ENCODE measurements around the gene ARHGEF28.

ARHGEF28 gene

GRCh38 chr5:73749485-73750270 is 123.7 kb downstream of the ARHGEF28 start:
- no peak for DNase-seq (ENCODE audit: low read depth)
- no peak overlapping the region for H3K4me3 ChIP-seq (ENCODE audit: low read depth, low read length)
- TF ChIP-seq, protein P1, sequence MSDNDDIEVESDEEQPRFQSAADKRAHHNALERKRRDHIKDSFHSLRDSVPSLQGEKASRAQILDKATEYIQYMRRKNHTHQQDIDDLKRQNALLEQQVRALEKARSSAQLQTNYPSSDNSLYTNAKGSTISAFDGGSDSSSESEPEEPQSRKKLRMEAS (IDR thresholded peaks at IDR 0.05; ENCODE audit: low read depth, low read length) = no peak

- no peak for DNase-seq (ENCODE audit: low read depth)
- TF ChIP-seq MYC (IDR thresholded peaks at IDR 0.05; ENCODE audit: low read depth, low read length) (no peak), POLR2A (IDR thresholded peaks at IDR 0.05; ENCODE audit: extremely low read depth, insufficient read length) (no peak), CTCF (IDR thresholded peaks at IDR 0.05; ENCODE audit: low read depth, low read length) (no peak)
- TF ChIP-seq, protein P1 (IDR thresholded peaks at IDR 0.05; ENCODE audit: low read depth, low read length) = no peak
- H3K4me3 ChIP-seq (ENCODE audit: low read depth, low read length) = no peak overlapping the region
Measured at GRCh38 chr5:73751254-73751914, 125.4 kb downstream of the ARHGEF28 start.

DNA sequence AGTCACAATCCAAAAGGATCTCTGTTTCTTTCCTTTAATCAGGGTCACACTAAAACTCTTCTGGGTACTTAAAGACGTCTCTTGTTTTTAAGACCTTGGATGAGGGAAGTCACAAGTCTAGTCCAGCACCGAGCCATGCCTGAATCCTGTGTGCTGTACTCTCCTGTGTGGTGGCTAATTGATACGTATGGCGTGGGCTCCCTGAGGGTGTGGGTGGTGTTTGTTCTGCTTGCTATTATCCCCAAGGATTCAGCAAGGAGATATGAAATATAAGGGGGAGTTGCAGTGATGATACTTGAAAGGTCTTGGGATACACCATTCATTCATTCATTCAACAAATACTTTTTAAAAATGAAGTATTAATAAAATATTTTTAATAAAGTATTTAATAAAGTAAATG is 128.3 kb downstream of the ARHGEF28 start:
- DNase-seq (ENCODE audit: low read depth) = no peak
- H3K4me3 ChIP-seq (ENCODE audit: low read depth, low read length) = no peak overlapping the region
- TF ChIP-seq CTCF (IDR thresholded peaks at IDR 0.05; ENCODE audit: low read depth, low read length) = no peak
- TF ChIP-seq, protein P1 (IDR thresholded peaks at IDR 0.05; ENCODE audit: low read depth, low read length) = no peak
- no peak for TF ChIP-seq MYC (IDR thresholded peaks at IDR 0.05; ENCODE audit: low read depth, low read length)
- no peak for TF ChIP-seq POLR2A (IDR thresholded peaks at IDR 0.05; ENCODE audit: extremely low read depth, insufficient read length)

DNA sequence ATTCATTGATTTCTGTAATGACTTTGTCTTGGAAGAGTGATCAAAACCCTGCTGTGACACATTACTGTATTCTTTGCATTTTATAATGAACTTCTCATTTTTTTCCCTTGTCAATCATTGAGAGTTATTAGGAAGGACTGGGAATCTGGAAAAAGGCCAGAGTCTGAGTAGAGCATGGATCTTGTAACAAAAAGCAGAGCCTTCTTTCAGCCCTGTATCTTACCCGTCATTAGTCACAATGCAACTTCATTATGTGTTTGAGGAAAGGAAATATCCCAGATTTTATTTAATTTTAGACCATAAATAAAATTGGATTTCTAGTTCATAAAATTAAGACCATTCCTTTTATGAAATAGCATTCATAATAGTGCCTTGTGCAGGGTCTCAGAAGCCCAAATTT is 131.4 kb downstream of the ARHGEF28 start:
- no peak for DNase-seq (ENCODE audit: low read depth)
- H3K4me3 ChIP-seq (ENCODE audit: low read depth, low read length) = no peak overlapping the region
- TF ChIP-seq, protein P1 (IDR thresholded peaks at IDR 0.05; ENCODE audit: low read depth, low read length) = no peak
- TF ChIP-seq MYC (IDR thresholded peaks at IDR 0.05; ENCODE audit: low read depth, low read length) (no peak), POLR2A (IDR thresholded peaks at IDR 0.05; ENCODE audit: extremely low read depth, insufficient read length) (no peak), CTCF (IDR thresholded peaks at IDR 0.05; ENCODE audit: low read depth, low read length) (no peak)

- TF ChIP-seq CTCF (IDR thresholded peaks at IDR 0.05; ENCODE audit: low read depth, low read length) (no peak), POLR2A (IDR thresholded peaks at IDR 0.05; ENCODE audit: extremely low read depth, insufficient read length) (no peak), MYC (IDR thresholded peaks at IDR 0.05; ENCODE audit: low read depth, low read length) (no peak)
- TF ChIP-seq, protein P1 (IDR thresholded peaks at IDR 0.05; ENCODE audit: low read depth, low read length) = no peak
- no peak overlapping the region for H3K4me3 ChIP-seq (ENCODE audit: low read depth, low read length)
- no peak for DNase-seq (ENCODE audit: low read depth)
Measured at GRCh38 chr5:73759771-73760170, 133.8 kb downstream of the ARHGEF28 start.

Data from NB4 (cell line).